Endothelial cell of umbilical vein (primary cell): ENCODE results near the gene LIG3. TPM values are rescaled to one million over a fixed set of nuclear protein-coding genes. Genes with fewer than 3 reads are reported as not detected.

Experiments
- BruUV-seq: library from RNA; stranded (reverse); fragments of 400-500 nt; replicated peaks from 2 replicates; lab custom pipeline; 2021; lab: Mats Ljungman, UMichigan
- CTCF ChIA-PET: fragments of 300-600, 350-600 bp; sonication (Branson Sonifier 250); formaldehyde crosslinking; loops from one replicate; lab custom pipeline; 2021; ENCODE audit warnings: antibody characterized with exemption, inconsistent platforms; lab: Charles Lee
- POLR2A ChIA-PET: fragments of 300-600, 350-600 bp; sonication (Branson Sonifier 250); formaldehyde crosslinking; loops from one replicate; lab custom pipeline; 2021; ENCODE audit warnings: antibody characterized with exemption, inconsistent platforms; lab: Charles Lee
- DNase-seq: peaks from one replicate; pipeline ENCODE4 v3.0.0-alpha.2; 2011; ENCODE audit warnings: low read depth, low spot score
- FAIRE-seq: peaks from 2 replicates; lab custom pipeline; 2011; peaks lifted over from hg19 to GRCh38; lab: Jason Lieb, UNC
- H2AFZ ChIP-seq: 2 replicates; pipeline ENCODE4 v1.6.0; 2012; ENCODE audit warnings: low read depth, low read length, control low read depth, inconsistent platforms
- H3K27ac ChIP-seq: 2 replicates; pipeline ENCODE4 v1.5.1; 2011; ENCODE audit warnings: low read depth, mild to moderate bottlenecking, control low read depth, low read length, moderate library complexity; ENCODE audit not compliant: insufficient read depth
- H3K27me3 ChIP-seq, 2 experiments: 2 replicates each; pipeline versions ENCODE4 v1.6.0 to v1.6.1; 2011; ENCODE audit warnings: low read length in 2 of 2, mixed read lengths in 1 of 2; ENCODE audit not compliant: control insufficient read depth in 2 of 2, insufficient read depth in 2 of 2
- H3K36me3 ChIP-seq, 2 experiments: 2 replicates in 1 of 2; 3 replicates in 1 of 2; pipeline ENCODE4 v1.5.1; 2011; ENCODE audit warnings: low read length in 2 of 2, mild to moderate bottlenecking in 1 of 2, moderate library complexity in 1 of 2; ENCODE audit not compliant: control insufficient read depth in 2 of 2, insufficient read depth in 2 of 2; ENCODE audit errors: extremely low read depth in 1 of 2
- H3K4me1 ChIP-seq: 3 replicates; pipeline ENCODE4 v1.5.1; 2011; ENCODE audit warnings: mild to moderate bottlenecking, low read length; ENCODE audit not compliant: control insufficient read depth, insufficient read depth; ENCODE audit errors: extremely low read depth
- H3K4me2 ChIP-seq: 2 replicates; pipeline ENCODE4 v1.6.1; 2011; ENCODE audit warnings: low read length, control low read depth, mixed read lengths; ENCODE audit not compliant: insufficient read depth
- H3K4me3 ChIP-seq, 3 experiments: fragments of 200-600 bp in 1 of 3; sonication (generic), shearing (Covaris generic) in 1 of 3; replicated peaks in 1 of 3; 2 replicates each; pipeline ENCODE4 v1.5.1; 2011 to 2016; ENCODE audit warnings: control low read depth in 3 of 3, low read length in 3 of 3, mild to moderate bottlenecking in 2 of 3, inconsistent platforms in 1 of 3, low read depth in 1 of 3, moderate library complexity in 1 of 3; ENCODE audit not compliant: insufficient read depth in 1 of 3
- H3K79me2 ChIP-seq: 2 replicates; pipeline ENCODE4 v1.6.0; 2012; ENCODE audit warnings: low read length, inconsistent platforms; ENCODE audit not compliant: control insufficient read depth, insufficient read depth
- H3K9ac ChIP-seq: replicated peaks from 2 replicates; pipeline ENCODE3; 2011; ENCODE audit warnings: low read length, control low read depth; ENCODE audit not compliant: insufficient read depth; ENCODE audit errors: extremely low read depth
- H3K9me1 ChIP-seq: replicated peaks from 3 replicates; pipeline ENCODE4 v1.6.0; 2011; ENCODE audit warnings: mild to moderate bottlenecking, low read length; ENCODE audit not compliant: control insufficient read depth, insufficient read depth; ENCODE audit errors: extremely low read depth
- H3K9me3 ChIP-seq: replicated peaks from 2 replicates; pipeline ENCODE4 v1.5.1; 2012; ENCODE audit warnings: low read length, inconsistent platforms; ENCODE audit not compliant: control insufficient read depth, insufficient read depth
- H4K20me1 ChIP-seq: replicated peaks from 2 replicates; pipeline ENCODE3; 2011; ENCODE audit warnings: mild to moderate bottlenecking, low read length; ENCODE audit not compliant: control insufficient read depth, insufficient read depth; ENCODE audit errors: extremely low read depth
- CTCF ChIP-seq, 2 donors: IDR thresholded peaks; 1 replicate in 1 of 2; 2 replicates in 1 of 2; pipeline ENCODE4 v1.5.1; 2011; ENCODE audit warnings: low read length in 2 of 2, mild to moderate bottlenecking in 2 of 2, moderate library complexity in 2 of 2, control low read depth in 1 of 2, inconsistent platforms in 1 of 2, low read depth in 1 of 2; ENCODE audit not compliant: insufficient read depth in 1 of 2; ENCODE audit errors: extremely low read depth in 1 of 2
- EZH2 ChIP-seq: IDR thresholded peaks from 2 replicates; pipeline ENCODE4 v1.6.1; 2012; ENCODE audit warnings: borderline replicate concordance, low read depth, mild to moderate bottlenecking, moderate library complexity, low read length, inconsistent platforms; ENCODE audit not compliant: severe bottlenecking
- FOS ChIP-seq: IDR thresholded peaks from 2 replicates; pipeline ENCODE4 v1.6.1; 2011; ENCODE audit warnings: mild to moderate bottlenecking, low read length, moderate library complexity, borderline replicate concordance; ENCODE audit not compliant: insufficient read depth
- GATA2 ChIP-seq: IDR thresholded peaks from 2 replicates; pipeline ENCODE4 v1.7.0; 2011; ENCODE audit warnings: low read depth, mild to moderate bottlenecking, moderate library complexity, mixed read lengths, low read length; ENCODE audit not compliant: insufficient read length, insufficient read depth
- JUN ChIP-seq: IDR thresholded peaks from 2 replicates; pipeline ENCODE4 v1.6.1; 2011; ENCODE audit warnings: borderline replicate concordance, low read depth; ENCODE audit not compliant: insufficient read length, insufficient read depth
- MAX ChIP-seq: IDR thresholded peaks from 2 replicates; pipeline ENCODE4 v1.6.1; 2011; ENCODE audit not compliant: insufficient read depth, insufficient read length
- MYC ChIP-seq: IDR thresholded peaks from one replicate; pipeline ENCODE4 v1.6.1; 2011; ENCODE audit warnings: mild to moderate bottlenecking, low read depth, low read length
- POLR2A ChIP-seq: IDR thresholded peaks from 2 replicates; pipeline ENCODE4 v1.6.1; 2012; ENCODE audit warnings: low read depth, mild to moderate bottlenecking, control low read depth, low read length
- POLR2AphosphoS5 ChIP-seq: IDR thresholded peaks from 2 replicates; pipeline ENCODE4 v1.6.1; 2012; ENCODE audit warnings: low read depth, mild to moderate bottlenecking, control low read depth, low read length, moderate library complexity; ENCODE audit not compliant: insufficient read depth
- dilution Hi-C: fragments of 300-500 bp; cut with MboI; formaldehyde crosslinking; loops from one replicate; pipeline ENCODE4 v1.15.0; 2019; ENCODE audit warnings: low sequenced_read_pairs; ENCODE audit not compliant: extremely low pct_ligation_motif_present
- intact Hi-C: fragments of 100-400 bp; cut with micrococcal nuclease; formaldehyde crosslinking; loops from one replicate; pipeline ENCODE4 v1.10.0; 2022
- polyA plus RNA-seq, 4 experiments: library from polyadenylated mRNA; depleted of rRNA in 3 of 4; stranded (reverse) in 3 of 4; unstranded in 1 of 4; fragments of >200 nt; gene quantifications; 2 replicates each; pipeline versions ENCODE4 v1.2.1 to v1.2.3, GENCODE V29; 2011 to 2012; ENCODE audit warnings: missing spikeins in 1 of 4
- total RNA-seq: library from RNA; stranded (reverse); gene quantifications from 2 replicates; pipeline ENCODE4 v1.2.3, GENCODE V29; 2021

Gene LIG3
- total and polyA plus RNA-seq, 2 donors (not counting 3 experiments of a cell fraction or from before 2014, with no cell fraction given) = 25.8 to 35.3 TPM

DNA sequence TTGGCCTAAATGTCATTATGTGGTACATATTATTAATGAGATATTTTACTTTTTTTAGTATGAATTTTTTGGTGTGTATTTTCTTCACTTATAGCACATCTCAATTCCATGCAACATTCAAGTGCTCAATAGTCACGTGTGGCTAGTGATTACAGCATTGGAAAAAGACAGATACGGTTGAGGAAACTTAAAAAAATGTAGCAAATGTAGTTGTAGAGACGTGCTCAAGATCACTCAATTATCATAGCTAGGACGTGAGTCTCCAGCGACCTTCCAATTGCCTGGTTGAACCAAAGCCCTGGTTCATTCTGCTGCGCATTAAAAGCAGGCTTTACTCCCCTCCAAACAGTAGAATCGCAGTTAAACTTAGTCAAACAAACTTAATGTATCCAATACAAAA, 1.2 kb upstream of the LIG3 start:
- CTCF ChIA-PET = interaction anchor here (1.2 kb wide), 1 partner anchor 17 kb away, joined by 4 read pairs; no protein-coding TSS in a partner anchor
- BruUV-seq = no TSS peak
- Histone ChIP-seq H3K9ac (no peak overlapping the region), H3K9me3 (no peaks in the 10 kb centered on the region), H3K79me2 (peaks cover 22% of the 10 kb centered on the region), H3K27me3 (no peaks in the 10 kb centered on the region), H4K20me1 (no peaks in the 10 kb centered on the region), H3K9me1 (no peaks in the 10 kb centered on the region), H2AFZ (no peak overlapping the region), H3K4me3 (no peak overlapping the region), H3K27ac (no peak overlapping the region), H3K4me1 (peaks cover 19% of the 10 kb centered on the region), H3K4me2 (no peak overlapping the region), H3K36me3 (no peaks in the 10 kb centered on the region)
- DNase-seq (no peak), FAIRE-seq (no peak)
- POLR2A ChIA-PET = no interaction called here
- dilution Hi-C loops (loop anchor here (25.0 kb wide), 1 partner anchor 133 kb away; the partner anchor contains the start of genes FNDC8 and RAD51D), intact Hi-C loops (no loop called here)
- TF ChIP-seq JUN (no peak), POLR2A (no peak)

DNA sequence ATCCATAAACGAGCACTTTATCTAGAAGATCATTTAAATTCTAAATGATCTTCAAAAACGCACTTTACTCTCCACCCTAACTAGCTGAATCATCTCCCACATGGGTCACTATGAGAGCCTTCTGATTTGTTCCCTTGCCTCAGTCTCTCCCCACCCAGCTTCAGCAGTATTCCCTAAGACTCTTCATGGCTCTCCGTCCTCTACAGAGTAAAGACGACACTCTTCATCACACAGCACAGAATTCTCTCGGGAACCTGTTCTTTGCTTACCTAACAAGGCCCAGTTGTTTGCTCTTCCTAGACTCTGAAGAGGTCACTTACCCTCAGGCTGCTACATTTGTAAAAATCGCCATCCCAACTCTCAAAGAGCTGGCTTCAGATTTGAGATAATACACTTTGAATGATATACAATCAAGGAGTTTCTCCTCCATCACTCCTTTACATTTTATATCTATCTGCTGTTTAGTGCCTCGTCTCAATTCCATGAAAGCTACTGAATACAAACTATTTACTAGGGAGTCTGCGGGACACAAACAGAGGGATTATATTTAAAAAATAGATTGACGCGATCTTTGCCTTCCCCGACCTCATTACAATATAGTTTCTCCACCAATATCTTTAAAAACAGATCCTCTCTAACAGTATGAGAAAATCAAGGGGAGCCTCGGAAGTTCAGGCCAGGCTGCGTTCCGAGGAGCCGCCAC, 511 bp upstream of the LIG3 start:
- Histone ChIP-seq H4K20me1 (no peaks in the 10 kb centered on the region), H3K27ac (peak overlapping the region; percentile 96), H3K4me3 (peak overlapping the region; percentile 65 to 92 (median 89)), H3K27me3 (no peaks in the 10 kb centered on the region), H3K79me2 (peaks cover 22% of the 10 kb centered on the region), H3K4me2 (peak overlapping the region; percentile 75), H3K36me3 (no peaks in the 10 kb centered on the region), H3K4me1 (peaks cover 19% of the 10 kb centered on the region), H3K9ac (peak overlapping the region; percentile 100), H3K9me1 (no peaks in the 10 kb centered on the region), H2AFZ (peak overlapping the region; percentile 91), H3K9me3 (no peaks in the 10 kb centered on the region)
- ChIA-PET CTCF (interaction anchor here (0.9 to 2.1 kb wide), 5 partner anchors 11 to 437 kb away, joined by 4 to 10 read pairs (median 8); no protein-coding TSS in a partner anchor), POLR2A (interaction anchor here (1.0 kb wide), 1 partner anchor 9 kb away, joined by 3 read pairs; no protein-coding TSS in a partner anchor)
- TSS peak; percentile 86 for BruUV-seq
- no peak for FAIRE-seq
- peak; percentile 18 for DNase-seq
- intact Hi-C loops = loop anchor here (1.0 to 10.0 kb wide), 4 partner anchors 18 to 565 kb away; partner anchors contain the start of genes CCT6B, SLFN5 and ZNF830
- no peak for TF ChIP-seq POLR2AphosphoS5
- no peak for TF ChIP-seq POLR2A
- no peak for TF ChIP-seq CTCF (IDR thresholded peaks at IDR 0.05; ENCODE audit: extremely low read depth in 1 of 2, insufficient read depth in 1 of 2, low read depth in 1 of 2, low read length in 2 of 2)
- TF ChIP-seq GATA2 = no peak
- no peak for TF ChIP-seq MYC
- TF ChIP-seq JUN = no peak
- TF ChIP-seq FOS = no peak
- TF ChIP-seq MAX = no peak
- no peak for TF ChIP-seq EZH2
- dilution Hi-C loops = loop anchor here (25.0 kb wide), 1 partner anchor 132 kb away; the partner anchor contains the start of genes FNDC8 and RAD51D
